ENCODE measurements around the gene CALCB.
A peak's percentile ranks its signal among the peaks of the same experiment; 100 is the strongest.

The CALCB gene

DNA sequence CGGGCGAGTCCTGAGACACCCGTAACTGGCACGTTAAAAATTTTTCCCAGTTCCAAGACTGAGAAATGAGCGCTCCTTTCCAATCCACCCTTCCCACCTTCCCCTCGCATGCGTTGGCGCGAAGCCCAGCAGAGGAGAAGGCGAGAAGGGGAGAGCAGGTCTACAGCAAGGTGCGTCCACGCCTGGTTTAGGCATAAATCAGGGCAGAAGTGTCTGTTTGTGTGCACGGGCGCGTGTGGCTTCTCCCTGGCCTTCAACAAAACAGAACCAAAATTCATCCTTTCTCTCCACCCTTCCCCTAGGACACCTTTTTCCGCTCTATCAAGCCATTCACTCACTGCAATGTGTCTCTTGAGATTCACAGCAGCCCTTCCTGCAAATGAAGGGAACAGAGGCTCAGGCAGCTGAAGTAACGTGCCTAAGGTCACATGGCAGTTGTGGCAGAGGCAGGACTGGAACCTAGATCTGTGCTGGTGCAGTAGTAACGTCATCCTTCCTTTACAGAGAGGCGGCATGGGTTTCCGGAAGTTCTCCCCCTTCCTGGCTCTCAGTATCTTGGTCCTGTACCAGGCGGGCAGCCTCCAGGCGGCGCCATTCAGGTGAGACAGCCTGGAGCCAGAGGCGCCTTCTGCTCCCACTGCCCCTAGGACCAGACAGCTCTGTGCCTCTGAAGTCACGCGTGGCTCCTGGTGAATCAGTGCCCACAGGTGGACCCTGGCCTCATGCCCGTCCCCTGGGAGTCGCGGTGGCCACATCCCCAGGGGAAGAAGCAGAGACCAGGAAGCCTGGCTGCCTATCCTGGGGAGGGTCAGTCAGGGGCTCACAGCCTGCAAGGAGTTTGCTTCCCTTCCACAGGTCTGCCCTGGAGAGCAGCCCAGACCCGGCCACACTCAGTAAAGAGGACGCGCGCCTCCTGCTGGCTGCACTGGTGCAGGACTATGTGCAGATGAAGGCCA, 1.1 kb downstream of the CALCB start:
- DNase-seq (ENCODE audit: low read depth): peak; percentile 62

DNA sequence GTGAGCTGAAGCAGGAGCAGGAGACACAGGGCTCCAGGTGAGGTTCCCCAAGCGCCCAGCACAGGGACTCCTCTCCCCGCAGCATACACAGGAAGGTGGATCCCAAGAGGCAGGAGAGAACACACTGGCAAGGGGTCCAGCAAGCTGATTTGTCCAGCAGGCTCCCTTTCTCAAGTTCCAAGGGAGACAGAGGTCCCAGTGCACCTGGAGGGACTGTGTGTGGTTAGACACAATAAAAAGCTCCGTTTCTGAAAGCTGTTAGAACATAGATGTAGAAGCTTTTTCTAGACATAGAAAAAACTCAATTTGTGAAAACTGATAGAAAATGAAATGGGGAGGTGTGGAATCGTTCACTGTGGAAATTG, 1.8 kb downstream of the CALCB start:
- no peak for DNase-seq (ENCODE audit: low read depth)

DNA sequence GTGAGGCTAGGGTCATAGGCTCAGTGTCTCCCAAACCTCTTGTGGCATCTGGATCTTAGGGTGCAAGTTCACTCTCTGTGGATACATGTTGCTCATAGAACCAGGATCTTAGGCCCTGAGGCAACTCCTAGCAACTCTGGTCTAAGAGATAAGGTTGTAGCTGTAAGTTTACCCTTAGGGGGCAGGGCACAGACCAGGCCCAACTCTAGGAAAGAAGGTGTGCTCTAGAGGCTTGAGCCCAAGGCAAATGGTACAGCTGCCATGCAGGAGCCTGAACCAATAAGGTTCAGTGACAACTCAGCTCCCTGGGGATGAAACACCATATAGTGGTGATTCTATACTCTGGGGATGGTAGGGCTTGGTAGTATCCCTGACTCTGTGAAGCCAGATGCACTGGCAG, 17.8 kb downstream of the CALCB start:
- DNase-seq (ENCODE audit: low read depth): no peak

DNA sequence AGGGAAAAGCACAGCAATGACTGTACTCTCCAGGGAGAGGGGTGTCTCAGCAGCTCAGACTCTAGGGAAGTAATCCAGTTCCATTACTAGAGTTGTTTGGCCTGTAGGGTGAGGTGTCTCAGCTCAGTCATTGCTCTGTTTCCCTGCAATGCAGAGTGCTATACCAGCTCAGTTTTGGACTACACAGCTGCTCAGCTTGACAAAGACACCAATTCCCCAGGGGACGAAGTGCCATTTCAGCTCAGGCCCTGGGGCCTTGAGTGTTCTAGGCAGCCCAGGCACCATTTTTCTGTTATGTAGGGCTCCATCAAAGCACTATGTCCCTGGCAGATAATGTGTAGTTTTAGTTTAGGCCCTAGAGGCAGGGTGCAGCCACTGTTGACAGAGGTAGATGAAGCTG, 18.2 kb downstream of the CALCB start:
- no peak for DNase-seq (ENCODE audit: low read depth)

DNA sequence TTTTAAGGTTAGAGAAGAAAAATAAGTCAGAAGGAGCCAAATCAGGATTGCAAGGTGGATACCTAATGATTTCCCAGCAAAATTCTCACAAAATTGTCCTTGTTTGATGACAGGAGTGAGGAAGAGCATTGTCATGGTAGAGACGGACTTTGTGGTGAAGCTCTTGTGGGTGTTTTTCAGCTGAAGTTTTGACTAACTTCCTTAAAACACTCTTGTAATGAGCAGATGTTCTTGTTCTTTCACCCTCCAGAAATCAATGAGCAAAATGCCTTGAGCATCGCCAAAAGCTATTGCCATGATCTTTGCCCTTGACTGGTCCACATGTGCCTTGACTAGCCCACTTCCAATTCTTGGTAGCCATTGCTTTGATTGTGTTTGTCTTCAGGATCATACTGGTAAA, 20.0 kb downstream of the CALCB start:
- no peak for DNase-seq (ENCODE audit: low read depth)

DNA sequence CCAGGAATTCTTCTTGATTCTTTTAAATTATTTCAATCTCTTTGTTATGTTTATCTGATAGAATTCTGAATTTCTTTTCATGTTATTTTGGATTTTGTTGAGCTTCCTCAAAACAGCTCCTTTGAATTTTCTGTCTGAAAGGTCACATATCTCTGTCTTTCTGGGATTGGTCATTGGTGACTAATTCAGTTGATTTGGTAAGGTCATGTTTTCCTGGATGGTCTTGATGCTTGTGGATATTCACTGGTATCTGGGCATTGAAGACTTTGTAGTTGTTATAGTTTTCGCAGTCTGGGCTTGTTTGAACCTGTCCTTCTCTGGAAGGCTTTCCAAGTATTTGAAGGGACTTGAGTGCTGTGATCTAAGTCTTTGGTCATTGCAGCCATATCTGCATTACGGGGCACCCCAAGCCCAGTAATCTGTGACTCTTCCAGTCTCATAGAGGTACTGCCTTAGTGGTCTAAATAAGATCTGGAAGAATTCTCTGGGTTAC, 22.4 kb downstream of the CALCB start:
- no peak for DNase-seq (ENCODE audit: low read depth)

DNA sequence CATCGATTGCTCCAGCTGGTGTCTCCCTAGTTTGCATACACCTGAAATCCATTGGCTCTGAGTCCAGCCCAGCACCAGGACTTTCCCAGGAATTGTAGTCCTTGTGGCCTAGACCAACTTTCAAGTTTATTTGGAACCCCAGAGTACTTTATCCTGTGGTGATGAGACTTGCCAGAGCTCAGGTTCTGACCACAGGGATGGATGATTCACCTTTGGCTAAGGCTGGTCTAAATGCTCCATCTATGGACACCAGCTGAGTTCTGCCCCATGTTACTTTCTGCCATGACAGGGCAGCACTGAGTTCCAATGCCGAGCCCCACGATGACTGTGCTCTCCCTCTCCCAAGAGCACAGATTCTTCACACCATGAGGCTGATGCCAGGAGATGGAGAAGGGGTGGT, 24.0 kb downstream of the CALCB start:
- DNase-seq (ENCODE audit: low read depth): no peak

DNA sequence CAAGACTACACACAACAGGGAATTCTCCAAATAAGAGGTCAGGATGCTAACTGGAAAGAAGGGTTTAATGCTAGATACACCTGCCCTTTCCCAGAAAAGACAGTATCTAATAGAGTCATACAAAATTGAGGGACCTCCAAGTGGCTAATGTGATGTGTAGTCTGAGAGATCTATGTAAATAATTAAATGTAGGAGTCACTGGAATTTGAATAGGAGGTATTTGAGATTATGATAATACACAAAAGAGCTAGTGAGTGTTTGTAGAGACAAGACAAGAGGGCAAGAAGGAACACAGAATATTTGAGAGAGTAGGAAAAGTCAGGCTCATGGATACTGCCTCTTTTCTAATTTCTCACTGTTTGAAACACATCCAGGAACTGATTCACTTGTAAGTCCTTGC, 25.9 kb downstream of the CALCB start:
- DNase-seq (ENCODE audit: low read depth): no peak

DNA sequence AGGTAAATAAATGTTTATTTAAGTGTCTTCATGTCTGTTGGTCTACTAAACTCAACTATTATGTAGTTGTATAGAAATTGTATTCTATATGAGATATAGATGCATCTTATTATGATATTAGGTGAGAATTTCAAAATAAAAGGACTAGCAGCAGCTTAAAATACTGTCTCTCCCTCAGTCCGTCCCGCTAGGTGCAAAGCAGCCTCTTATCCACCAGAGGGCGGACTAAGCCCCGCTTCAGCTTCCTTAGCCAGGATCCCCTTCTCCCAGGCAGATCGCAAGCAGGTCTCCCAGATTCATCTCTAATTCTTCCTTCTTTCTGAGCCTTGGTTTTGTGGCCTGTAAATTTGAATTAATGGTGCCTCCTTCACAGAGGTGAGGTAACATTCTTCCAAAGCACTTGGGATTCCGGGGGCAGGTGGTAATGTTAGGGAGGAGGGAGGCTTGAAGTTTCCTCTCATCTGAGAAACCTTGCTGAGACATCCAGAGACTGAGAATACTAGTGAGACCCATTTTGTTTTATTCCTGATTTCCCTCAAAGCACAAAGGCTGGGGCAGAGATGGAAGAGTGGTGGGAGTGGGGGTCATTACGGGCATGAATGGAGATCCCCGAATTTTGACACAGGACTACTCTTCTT, 27.8 kb downstream of the CALCB start:
- peak; percentile 77 for DNase-seq (ENCODE audit: low read depth)

DNA sequence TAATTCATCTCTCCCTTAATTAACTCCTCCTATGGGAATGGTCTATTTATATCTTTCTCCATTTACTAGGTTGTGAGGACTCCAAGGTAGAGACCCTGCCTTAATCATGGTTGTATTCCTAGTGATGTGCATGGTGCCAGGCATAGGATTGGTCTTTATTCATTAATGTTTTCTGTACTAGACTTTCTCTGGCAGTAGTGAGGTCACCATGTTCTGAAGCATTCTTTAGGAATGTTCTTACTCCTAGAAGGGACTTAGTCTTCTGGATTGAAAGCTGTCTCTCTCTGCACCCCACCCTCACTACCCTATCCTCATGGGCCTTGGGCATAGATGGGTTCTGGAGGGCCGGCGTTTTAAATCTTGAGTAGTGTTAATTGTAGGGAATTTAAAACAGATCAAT, 30.8 kb downstream of the CALCB start:
- peak; percentile 49 for DNase-seq (ENCODE audit: low read depth)

DNA sequence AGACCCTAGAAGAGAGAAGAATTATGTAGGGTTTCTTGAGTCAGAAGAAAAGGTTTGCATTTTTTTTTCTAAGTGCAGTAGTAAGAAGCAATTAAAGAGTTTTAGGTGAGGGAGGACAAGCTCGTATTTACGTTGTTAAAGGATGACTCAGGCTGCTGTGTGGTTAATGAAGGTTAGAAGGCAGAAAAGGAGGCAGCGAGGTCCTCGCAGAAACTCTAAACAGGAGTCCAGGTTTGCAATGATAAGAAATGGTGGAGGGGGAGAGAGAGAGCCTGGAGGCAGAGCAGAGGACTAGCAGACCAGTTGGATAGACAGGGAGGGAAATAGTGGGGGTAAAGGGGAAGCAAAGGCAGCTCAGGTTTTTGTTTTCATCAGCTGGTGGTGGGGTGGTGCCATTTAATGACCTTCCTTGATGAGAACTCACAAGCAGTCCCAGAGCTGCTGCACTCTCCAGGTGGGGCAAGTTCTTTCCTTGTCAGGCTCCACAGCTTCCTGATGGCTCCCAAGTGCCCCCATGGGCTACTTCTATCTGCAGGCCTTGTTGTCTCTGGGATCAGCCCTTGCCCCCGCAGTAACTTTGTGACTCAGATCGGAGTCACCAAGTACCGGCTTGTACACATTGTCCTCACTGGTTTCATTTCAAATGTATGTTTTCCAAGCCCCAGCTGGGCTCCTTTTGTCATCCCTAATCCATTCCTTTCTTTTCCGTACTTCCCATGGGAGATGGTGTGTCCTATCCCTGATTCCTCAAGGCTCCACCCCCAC, 33.0 kb downstream of the CALCB start:
- DNase-seq (ENCODE audit: low read depth): peak; percentile 81

DNA sequence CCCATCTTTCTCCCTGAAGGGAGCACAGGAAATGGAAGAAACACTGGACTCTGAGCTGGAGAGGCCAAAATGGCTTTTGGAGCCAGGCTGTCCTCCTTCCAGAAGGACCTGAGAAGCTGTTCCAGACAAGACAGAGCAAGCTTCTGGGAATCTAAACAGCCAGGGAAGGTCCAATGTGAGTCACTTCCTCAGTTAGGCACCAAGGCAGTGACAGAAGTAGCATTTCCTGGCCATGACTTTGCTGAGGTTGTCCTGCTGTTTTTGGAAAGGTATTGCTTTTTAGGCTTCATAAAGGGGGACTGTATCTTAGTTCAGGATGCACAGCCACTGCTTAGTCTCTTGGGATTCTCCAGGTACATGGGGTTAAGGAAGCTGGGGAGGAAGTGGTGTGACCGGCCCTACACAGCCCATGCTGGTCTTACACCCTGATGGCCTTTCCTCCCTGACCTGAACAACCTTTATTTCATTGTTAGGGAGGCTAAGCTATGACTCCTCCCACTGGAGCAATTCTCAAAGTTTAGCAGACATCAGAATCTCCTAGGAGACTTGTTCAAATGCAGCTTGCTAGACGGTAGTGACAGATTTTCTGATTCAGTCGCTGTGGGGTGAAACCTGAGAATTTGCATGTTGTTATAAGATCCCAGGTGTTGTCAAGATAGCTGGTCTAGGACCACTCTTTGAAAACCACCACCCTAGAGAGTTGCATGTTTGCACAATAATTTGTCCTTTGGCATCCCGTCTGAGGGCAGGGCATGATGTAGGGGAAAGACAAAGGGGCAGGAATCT, 34.5 kb downstream of the CALCB start:
- peak; percentile 75 for DNase-seq (ENCODE audit: low read depth)

DNA sequence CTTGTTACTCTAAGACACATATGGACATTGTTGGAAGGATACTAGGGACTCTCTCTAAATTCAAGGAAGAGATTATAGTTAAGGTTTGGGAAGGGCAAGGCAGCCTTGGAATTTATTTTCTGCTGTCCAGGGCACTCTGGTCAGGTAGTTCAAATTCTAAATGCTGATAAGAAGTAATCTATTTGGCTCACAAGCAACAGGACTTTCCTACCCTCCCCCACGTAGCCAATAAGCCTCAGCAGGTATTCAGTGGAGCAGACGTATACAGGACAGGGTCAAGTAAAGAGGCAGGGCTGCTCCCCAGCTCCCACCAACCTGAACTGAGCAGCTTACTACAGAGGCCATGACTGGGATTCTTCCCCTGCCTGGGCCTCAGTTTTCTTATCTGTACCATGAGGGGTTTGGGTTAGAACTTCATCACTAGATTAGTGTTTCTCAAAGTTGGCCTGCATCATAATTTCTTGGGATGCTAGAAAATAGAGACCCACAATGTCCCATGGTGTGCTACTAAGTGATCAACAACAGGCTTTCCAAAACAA, 35.3 kb downstream of the CALCB start:
- no peak for DNase-seq (ENCODE audit: low read depth)

DNA sequence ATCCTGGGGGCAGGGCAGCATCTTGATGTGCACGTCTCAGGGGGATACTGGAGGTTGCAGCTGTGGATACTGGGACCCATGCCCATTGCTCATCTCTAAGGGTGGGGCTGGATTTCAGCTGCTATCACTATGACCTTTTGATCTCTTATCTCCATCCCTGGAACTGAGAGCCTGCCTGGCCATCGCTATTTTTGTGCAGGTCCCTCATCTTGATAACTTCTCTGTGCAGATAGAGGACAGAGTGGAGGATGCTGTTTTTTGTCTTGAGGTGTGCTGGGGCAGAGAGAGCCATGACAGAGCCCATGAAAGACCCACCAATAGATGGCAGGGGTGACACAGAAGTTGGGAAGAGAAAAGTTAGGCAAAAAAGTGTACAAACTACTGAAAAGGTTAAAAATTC, 36.2 kb downstream of the CALCB start:
- no peak for DNase-seq (ENCODE audit: low read depth)

DNA sequence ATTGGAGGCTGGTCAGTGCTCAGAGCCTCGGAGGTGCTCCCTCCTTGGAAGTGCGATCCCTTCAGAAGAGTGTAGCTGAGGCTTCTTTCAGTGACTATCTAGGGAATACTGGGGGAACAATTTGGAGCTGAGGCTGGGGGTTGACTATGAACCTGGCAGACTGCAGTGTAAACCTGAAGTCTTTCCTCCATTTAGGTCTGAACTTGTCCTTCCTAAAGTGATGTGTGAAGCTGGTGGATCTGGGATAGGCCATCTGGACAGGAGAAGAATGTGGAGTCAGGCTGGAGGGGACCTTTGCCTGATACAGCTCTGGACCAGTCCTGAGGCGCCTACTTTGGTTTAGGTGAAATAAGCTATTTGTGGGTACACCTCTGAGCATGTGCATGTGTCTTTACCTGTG, 37.8 kb downstream of the CALCB start:
- DNase-seq (ENCODE audit: low read depth): no peak

DNA sequence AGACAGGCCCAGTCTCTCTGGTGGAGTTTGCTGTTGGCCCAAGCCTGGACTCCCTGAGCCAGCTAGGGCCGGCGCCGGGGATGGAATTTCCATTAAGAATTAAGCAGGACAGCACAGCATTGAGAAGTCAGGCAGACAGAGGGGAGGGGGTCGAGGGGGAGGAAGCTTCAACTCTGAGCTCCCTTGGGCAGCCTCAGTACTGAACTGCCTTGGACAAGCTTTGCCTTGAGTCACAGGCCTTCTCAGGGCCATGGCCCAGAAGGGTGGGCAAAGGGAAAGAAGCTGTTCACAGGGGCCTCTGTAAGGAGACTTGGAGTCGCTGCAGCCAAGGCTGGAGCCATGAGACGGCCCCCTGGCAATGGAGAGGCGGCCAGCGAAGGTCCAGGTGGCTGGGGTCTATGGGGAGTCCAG, 38.7 kb downstream of the CALCB start:
- DNase-seq (ENCODE audit: low read depth): no peak

DNA sequence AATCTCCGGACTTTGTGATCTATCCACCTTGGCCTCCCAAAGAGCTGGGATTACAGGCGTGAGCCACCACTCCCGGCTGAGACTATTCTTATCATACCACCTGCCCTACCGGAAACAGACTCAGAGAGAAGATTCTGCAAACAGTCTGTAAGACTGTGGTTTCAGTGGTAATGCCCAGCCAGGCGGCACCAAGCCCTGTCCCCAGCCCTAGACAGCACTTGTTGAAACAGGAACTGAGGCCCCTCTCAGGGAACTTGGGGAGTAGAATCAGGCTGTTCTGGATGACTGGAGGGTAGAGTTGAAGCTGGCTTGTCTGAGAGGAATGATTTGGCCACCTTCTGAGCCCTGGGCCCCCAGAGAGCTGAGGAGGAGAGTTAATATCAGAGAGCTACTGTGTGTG, 40.0 kb downstream of the CALCB start:
- DNase-seq (ENCODE audit: low read depth): no peak

DNA sequence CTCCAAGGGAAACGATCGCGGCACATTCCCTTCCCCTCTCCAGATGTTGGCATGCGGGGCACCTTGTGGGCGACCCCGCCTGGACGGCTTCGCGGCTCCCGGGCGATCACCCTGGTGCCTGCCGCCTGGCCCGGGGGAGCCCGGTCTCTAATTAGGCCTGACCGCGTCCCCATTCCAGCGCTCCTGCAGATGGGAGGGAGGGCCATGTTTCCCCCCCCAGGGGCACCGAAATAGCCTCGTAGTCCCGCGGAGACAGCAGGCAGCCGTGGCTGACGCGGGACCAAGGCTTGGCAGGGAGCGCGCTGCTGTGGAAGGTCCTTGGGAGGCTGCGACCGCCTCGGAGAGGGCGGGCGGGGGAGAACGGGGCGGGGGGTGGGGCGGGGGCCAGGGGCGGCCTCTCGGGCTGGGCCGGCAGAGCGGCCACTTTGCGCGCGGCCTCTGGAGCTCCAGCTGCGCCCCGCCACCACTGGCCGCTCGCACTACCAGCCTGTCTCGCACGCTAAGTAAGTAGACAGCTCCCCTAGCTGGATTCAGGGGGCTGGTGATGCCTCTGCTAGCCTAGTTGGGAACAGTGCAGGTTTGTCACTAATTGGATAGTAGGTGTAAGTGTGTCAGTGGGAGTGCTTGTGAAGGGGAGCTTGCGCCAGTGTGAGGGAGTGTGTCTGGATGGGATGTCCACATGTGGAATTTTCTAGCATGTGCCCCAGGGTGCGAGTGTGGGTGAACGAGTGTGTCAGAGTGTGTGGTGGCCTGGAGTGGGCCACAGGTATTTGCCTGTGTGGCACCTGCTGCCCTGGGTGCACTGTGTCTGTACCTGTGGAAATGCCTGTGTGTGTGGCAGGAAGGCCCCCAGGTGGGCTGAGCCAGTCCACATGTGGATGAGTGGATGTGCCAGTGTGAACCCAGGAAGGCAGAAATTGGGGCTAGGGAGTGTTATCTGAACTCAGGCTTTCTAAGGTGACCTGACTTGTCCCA, 41.4 kb downstream of the CALCB start, which contains the start of gene INSC:
TSS of gene INSC (plus strand) at position 423 of the 975 bp plus-strand sequence. CDS start 34,252 bp downstream, outside the sequence.
- peak; percentile 32 for DNase-seq (ENCODE audit: low read depth)

DNA sequence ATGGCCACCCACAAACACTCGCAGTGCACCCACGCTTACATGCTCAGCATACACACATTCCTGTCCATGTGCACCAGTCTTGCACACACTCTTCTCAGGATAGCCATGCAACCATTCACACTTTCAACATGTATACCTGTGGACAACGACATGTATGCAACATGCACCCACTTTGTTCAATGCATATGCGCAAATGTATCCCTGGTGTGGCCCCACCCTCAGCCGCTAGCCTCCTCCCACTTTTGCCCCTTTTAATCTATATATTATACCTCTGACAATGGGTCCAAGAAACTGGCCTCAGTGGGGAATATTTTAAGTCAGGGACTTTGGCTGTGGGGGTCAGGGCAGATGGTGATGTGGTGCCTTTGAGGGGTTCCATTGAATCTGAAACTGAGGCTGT, 42.3 kb downstream of the CALCB start:
- no peak for DNase-seq (ENCODE audit: low read depth)

DNA sequence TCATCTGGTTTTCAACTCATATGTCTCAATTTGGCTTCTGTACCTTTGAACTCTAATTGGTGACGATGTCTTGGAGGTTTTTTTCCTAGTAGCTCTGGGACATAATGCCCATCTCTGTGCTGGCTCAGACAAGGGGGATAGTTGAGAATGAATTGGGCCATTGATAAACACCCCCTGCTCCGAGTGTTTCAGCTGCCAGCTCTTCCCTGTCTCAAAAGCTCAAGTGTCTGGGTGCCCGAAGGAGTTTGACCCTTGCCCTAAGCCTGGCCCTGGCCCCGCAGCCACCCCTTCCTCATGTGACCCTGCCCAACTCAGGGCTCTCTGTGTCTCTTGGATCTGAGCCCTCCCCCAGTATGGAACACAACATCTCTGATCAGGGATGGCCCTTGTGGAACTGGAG, 44.4 kb downstream of the CALCB start:
- DNase-seq (ENCODE audit: low read depth): no peak
